ENCODE data around the gene POC1A.

POC1A gene

GRCh38 chr3:52176180-52176752 is 22.0 kb upstream of the POC1A start:
- TF ChIP-seq GATA3 (IDR thresholded peaks at IDR 0.05; ENCODE audit: low read depth, low read length), result no peak
- TF ChIP-seq GATA2 (IDR thresholded peaks at IDR 0.05; ENCODE audit: low read depth, low read length), result no peak

GRCh38 chr3:52175416-52176179 is 21.4 kb upstream of the POC1A start:
- TF ChIP-seq GATA2 (IDR thresholded peaks at IDR 0.05; ENCODE audit: low read depth, low read length), result no peak
- TF ChIP-seq GATA3 (IDR thresholded peaks at IDR 0.05; ENCODE audit: low read depth, low read length), result no peak

GRCh38 chr3:52174896-52175295 is 20.7 kb upstream of the POC1A start:
- TF ChIP-seq GATA3 (IDR thresholded peaks at IDR 0.05; ENCODE audit: low read depth, low read length) (no peak), GATA2 (IDR thresholded peaks at IDR 0.05; ENCODE audit: low read depth, low read length) (no peak)

GRCh38 chr3:52173101-52173500 is 18.9 kb upstream of the POC1A start:
- TF ChIP-seq GATA3 (IDR thresholded peaks at IDR 0.05; ENCODE audit: low read depth, low read length) (no peak), GATA2 (IDR thresholded peaks at IDR 0.05; ENCODE audit: low read depth, low read length) (no peak)

- no peak for TF ChIP-seq GATA2 (IDR thresholded peaks at IDR 0.05; ENCODE audit: low read depth, low read length)
- no peak for TF ChIP-seq GATA3 (IDR thresholded peaks at IDR 0.05; ENCODE audit: low read depth, low read length)
Measured at GRCh38 chr3:52172262-52172757, 18.1 kb upstream of the POC1A start.

GRCh38 chr3:52171514-52172261 is 17.5 kb upstream of the POC1A start:
- TF ChIP-seq GATA2 (IDR thresholded peaks at IDR 0.05; ENCODE audit: low read depth, low read length) (no peak), GATA3 (IDR thresholded peaks at IDR 0.05; ENCODE audit: low read depth, low read length) (no peak)

GRCh38 chr3:52167240-52167639 is 13.0 kb upstream of the POC1A start:
- TF ChIP-seq GATA3 (IDR thresholded peaks at IDR 0.05; ENCODE audit: low read depth, low read length) (no peak), GATA2 (IDR thresholded peaks at IDR 0.05; ENCODE audit: low read depth, low read length) (no peak)

GRCh38 chr3:52162250-52162872 is 8.1 kb upstream of the POC1A start:
- TF ChIP-seq GATA2 (IDR thresholded peaks at IDR 0.05; ENCODE audit: low read depth, low read length) (no peak), GATA3 (IDR thresholded peaks at IDR 0.05; ENCODE audit: low read depth, low read length) (no peak)

- TF ChIP-seq GATA2 (IDR thresholded peaks at IDR 0.05; ENCODE audit: low read depth, low read length) (no peak), GATA3 (IDR thresholded peaks at IDR 0.05; ENCODE audit: low read depth, low read length) (no peak)
Measured at GRCh38 chr3:52159503-52159902, 5.3 kb upstream of the POC1A start.

- no peak for TF ChIP-seq GATA2 (IDR thresholded peaks at IDR 0.05; ENCODE audit: low read depth, low read length)
- no peak for TF ChIP-seq GATA3 (IDR thresholded peaks at IDR 0.05; ENCODE audit: low read depth, low read length)
Measured at GRCh38 chr3:52155912-52156311, 1.7 kb upstream of the POC1A start.

GRCh38 chr3:52153389-52154096 is 680 bp downstream of the POC1A start:
- TF ChIP-seq GATA2 (IDR thresholded peaks at IDR 0.05; ENCODE audit: low read depth, low read length), result no peak
- TF ChIP-seq GATA3 (IDR thresholded peaks at IDR 0.05; ENCODE audit: low read depth, low read length), result no peak

GRCh38 chr3:52150860-52151259 is 3.4 kb downstream of the POC1A start:
- TF ChIP-seq GATA3 (IDR thresholded peaks at IDR 0.05; ENCODE audit: low read depth, low read length), result no peak
- TF ChIP-seq GATA2 (IDR thresholded peaks at IDR 0.05; ENCODE audit: low read depth, low read length), result no peak

GRCh38 chr3:52150357-52150756 is 3.9 kb downstream of the POC1A start:
- TF ChIP-seq GATA3 (IDR thresholded peaks at IDR 0.05; ENCODE audit: low read depth, low read length), result no peak
- TF ChIP-seq GATA2 (IDR thresholded peaks at IDR 0.05; ENCODE audit: low read depth, low read length), result no peak

All from SH-SY5Y (cell line).